ENCODE measurements around the gene MAGEA12.
"Not testable (repeated sequence)": the region's sequence is repeated elsewhere in the genome, so short reads cannot be mapped to it uniquely, and the experiment has no call there.

GRCh38 chrX:152787062-152787461, 53.5 kb downstream of the MAGEA12 start:
- TF ChIP-seq CTCF (IDR thresholded peaks at IDR 0.05); POLR2A (IDR thresholded peaks at IDR 0.05); POLR2AphosphoS5 (IDR thresholded peaks at IDR 0.05; ENCODE audit: insufficient read depth in 1 of 2, low read depth in 1 of 2): not testable (repeated sequence)

All from vagina (tissue), 2 donors.